Caco-2 (cell line): Measurements from ENCODE around the gene YIF1B. TPM values are rescaled to one million over a fixed set of nuclear protein-coding genes. Genes with fewer than 3 reads are reported as not detected.

ENCODE experiments used
- BruUV-seq: library from RNA; stranded (reverse); fragments of 400-500 nt; replicated peaks from 2 replicates; lab custom pipeline; 2021; lab: Mats Ljungman, UMichigan
- CTCF ChIA-PET: fragments of 300-600 bp; sonication (Branson Sonifier 250); formaldehyde crosslinking; loops from one replicate; lab custom pipeline; 2022; ENCODE audit warnings: antibody characterized with exemption; lab: Charles Lee
- POLR2A ChIA-PET: fragments of 300-600 bp; sonication (Branson Sonifier 250); formaldehyde crosslinking; loops from one replicate; lab custom pipeline; 2022; ENCODE audit warnings: antibody characterized with exemption; lab: Charles Lee
- DNase-seq, 2 experiments: peaks; one replicate each; pipeline versions ENCODE4 v3.0.0 to v3.0.0-alpha.2; 2020 to 2022
- H3K27me3 ChIP-seq: replicated peaks from 2 replicates; pipeline ENCODE4 v1.6.0; 2011; ENCODE audit warnings: low read length; ENCODE audit not compliant: control insufficient read depth, insufficient read depth
- H3K36me3 ChIP-seq: 2 replicates; pipeline ENCODE4 v1.5.1; 2011; ENCODE audit warnings: low read length; ENCODE audit not compliant: control insufficient read depth, insufficient read depth
- H3K4me1 ChIP-seq: fragments of 250-450 bp; sonication (Bioruptor Pico); 2 replicates; pipeline ENCODE4 v1.5.1; 2020; ENCODE audit warnings: mild to moderate bottlenecking
- H3K4me3 ChIP-seq: 2 replicates; pipeline ENCODE4 v1.5.1; 2011; ENCODE audit warnings: low read depth, mild to moderate bottlenecking, control low read depth, low read length
- H3K9me3 ChIP-seq: fragments of 250-450 bp; sonication (Bioruptor Pico); 2 replicates; pipeline ENCODE4 v1.5.1; 2020; ENCODE audit warnings: mild to moderate bottlenecking, moderate library complexity
- H3K27ac Mint-ChIP-seq: one replicate; pipeline ENCODE4 v1.8.0; 2022; ENCODE audit warnings: mixed read lengths; ENCODE audit not compliant: unreplicated experiment
- H3K27me3 Mint-ChIP-seq: one replicate; pipeline ENCODE4 v1.8.0; 2022; ENCODE audit warnings: mixed read lengths; ENCODE audit not compliant: insufficient read depth, unreplicated experiment
- H3K36me3 Mint-ChIP-seq: one replicate; pipeline ENCODE4 v1.8.0; 2022; ENCODE audit warnings: mild to moderate bottlenecking, mixed read lengths; ENCODE audit not compliant: insufficient read depth, unreplicated experiment
- H3K4me1 Mint-ChIP-seq: one replicate; pipeline ENCODE4 v1.8.0; 2022; ENCODE audit warnings: low read depth, mixed read lengths; ENCODE audit not compliant: unreplicated experiment
- H3K4me3 Mint-ChIP-seq: one replicate; pipeline ENCODE4 v1.8.0; 2022; ENCODE audit warnings: mild to moderate bottlenecking, moderate library complexity, mixed read lengths; ENCODE audit not compliant: unreplicated experiment
- H3K9me3 Mint-ChIP-seq: one replicate; pipeline ENCODE4 v1.8.0; 2022; ENCODE audit warnings: mixed read lengths; ENCODE audit not compliant: unreplicated experiment
- intact Hi-C: fragments of 100-400 bp; cut with micrococcal nuclease; formaldehyde crosslinking; loops from one replicate; pipeline ENCODE4 v1.10.0; 2022; ENCODE audit not compliant: unreplicated experiment
- total RNA-seq: library from RNA; stranded (reverse); gene quantifications from 2 replicates; pipeline ENCODE4 v1.2.3, GENCODE V29; 2022
- TF ChIP-seq, protein P1 (sequence below), 2 experiments: fragments of 200-600 bp in 1 of 2; IDR thresholded peaks; 1 replicate in 1 of 2; 2 replicates in 1 of 2; pipeline versions ENCODE4 v1.5.1 to v1.8.0; 2011 to 2022; ENCODE audit warnings: antibody characterized with exemption in 1 of 2, control low read depth in 1 of 2, inconsistent platforms in 1 of 2, low read depth in 1 of 2, low read length in 1 of 2, mild to moderate bottlenecking in 1 of 2, moderate library complexity in 1 of 2; ENCODE audit not compliant: insufficient read depth in 1 of 2, severe bottlenecking in 1 of 2, unreplicated experiment in 1 of 2

YIF1B gene
- total RNA-seq, 1 experiment from 2014 or later: 66.7 TPM

DNA sequence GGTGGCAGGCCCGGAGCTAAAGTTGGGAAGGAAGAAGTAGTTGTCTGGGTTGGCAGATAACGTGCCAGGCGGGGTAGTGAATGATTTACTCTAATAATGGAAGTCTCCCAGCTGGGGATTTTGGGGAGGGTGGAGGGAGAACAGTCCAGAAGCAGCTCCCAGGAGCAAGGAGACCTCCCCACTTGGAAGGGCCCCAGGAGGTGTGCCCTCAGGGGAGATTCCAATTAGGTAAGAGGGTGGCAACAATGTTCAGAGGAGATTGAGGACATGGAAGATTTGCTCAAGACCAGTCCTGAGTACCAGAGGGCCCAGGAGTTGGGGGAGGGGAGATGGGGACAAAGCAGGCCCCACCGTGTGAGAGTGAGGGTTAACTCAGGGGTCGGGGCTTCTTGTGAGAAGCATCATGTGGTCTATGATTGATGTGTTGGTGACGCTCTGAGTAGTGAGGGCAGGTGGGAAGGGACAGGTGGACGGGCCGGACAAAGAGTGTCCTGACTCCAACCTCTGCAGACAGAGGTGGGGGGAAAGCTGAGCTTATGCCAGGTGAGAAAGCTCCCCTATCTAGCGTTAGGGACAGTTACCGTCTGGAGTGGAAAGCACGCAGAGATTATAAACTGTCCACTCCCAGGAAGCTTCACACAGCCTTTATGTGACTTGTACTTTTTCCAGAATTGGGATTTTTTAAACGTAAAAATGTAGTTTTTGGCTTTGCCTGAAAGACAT lies 47.8 kb downstream of the YIF1B start:
- peaks cover 69% of the 10 kb centered on the region for H3K4me1 ChIP-seq
- Mint-ChIP-seq H3K4me3 (peak overlapping the region; percentile 99), H3K4me1 (peaks cover 72% of the 10 kb centered on the region), H3K27me3 (no peaks in the 10 kb centered on the region), H3K9me3 (no peaks in the 10 kb centered on the region), H3K36me3 (peaks cover 90% of the 10 kb centered on the region), H3K27ac (peak overlapping the region; percentile 98)
- no peaks in the 10 kb centered on the region for H3K36me3 ChIP-seq
- no peaks in the 10 kb centered on the region for H3K27me3 ChIP-seq
- intact Hi-C loops: no loop called here
- TF ChIP-seq, protein P1, sequence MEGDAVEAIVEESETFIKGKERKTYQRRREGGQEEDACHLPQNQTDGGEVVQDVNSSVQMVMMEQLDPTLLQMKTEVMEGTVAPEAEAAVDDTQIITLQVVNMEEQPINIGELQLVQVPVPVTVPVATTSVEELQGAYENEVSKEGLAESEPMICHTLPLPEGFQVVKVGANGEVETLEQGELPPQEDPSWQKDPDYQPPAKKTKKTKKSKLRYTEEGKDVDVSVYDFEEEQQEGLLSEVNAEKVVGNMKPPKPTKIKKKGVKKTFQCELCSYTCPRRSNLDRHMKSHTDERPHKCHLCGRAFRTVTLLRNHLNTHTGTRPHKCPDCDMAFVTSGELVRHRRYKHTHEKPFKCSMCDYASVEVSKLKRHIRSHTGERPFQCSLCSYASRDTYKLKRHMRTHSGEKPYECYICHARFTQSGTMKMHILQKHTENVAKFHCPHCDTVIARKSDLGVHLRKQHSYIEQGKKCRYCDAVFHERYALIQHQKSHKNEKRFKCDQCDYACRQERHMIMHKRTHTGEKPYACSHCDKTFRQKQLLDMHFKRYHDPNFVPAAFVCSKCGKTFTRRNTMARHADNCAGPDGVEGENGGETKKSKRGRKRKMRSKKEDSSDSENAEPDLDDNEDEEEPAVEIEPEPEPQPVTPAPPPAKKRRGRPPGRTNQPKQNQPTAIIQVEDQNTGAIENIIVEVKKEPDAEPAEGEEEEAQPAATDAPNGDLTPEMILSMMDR (IDR thresholded peaks at IDR 0.05; ENCODE audit: insufficient read depth in 1 of 2, low read depth in 1 of 2, low read length in 1 of 2, severe bottlenecking in 1 of 2, unreplicated experiment in 1 of 2): no peak
- CTCF ChIA-PET: interaction anchor here (0.6 to 1.3 kb wide), 2 partner anchors 36 to 135 kb away, joined by 3 to 4 read pairs; partner anchors contain the start of genes C19orf33 and FAM98C
- no peaks in the 10 kb centered on the region for H3K9me3 ChIP-seq
- H3K4me3 ChIP-seq: no peak overlapping the region
- DNase-seq: peak; percentile 60 to 63
- POLR2A ChIA-PET: interaction anchor here (0.6 to 1.0 kb wide), 3 partner anchors 10 to 43 kb away, joined by 3 to 6 read pairs (median 3); no protein-coding TSS in a partner anchor
- no TSS peak for BruUV-seq

DNA sequence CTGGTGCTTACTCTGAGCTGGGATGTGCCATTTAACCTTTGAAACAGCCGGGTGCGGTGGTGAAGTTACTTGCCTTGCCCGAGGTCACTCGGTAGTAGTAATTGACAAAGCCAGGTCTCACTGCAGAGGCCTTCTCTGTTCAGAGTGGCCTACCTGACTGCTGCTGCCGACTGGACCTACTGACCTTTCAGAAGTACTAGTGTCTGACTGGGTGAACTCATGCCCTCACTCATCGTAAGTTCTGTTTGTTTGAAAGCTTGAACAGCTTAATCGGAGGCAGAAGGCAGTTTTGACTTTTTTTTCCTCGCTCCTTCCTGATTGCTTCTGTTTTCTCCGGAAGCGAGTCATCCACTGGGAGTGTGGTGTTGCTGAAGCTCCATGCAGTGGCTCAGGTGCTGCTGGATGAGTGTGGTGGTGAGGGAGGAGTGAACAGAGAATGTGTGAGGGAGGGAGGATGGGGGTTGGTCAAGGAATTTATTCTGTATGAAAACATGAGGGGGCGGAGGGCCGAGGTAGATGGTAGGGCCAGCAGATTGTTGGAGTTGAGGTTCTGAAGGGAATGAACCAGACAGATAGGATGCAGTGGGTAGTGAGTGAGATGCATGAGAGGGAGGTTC lies 48.7 kb downstream of the YIF1B start:
- Mint-ChIP-seq H3K36me3 (peaks cover 88% of the 10 kb centered on the region), H3K27me3 (no peaks in the 10 kb centered on the region), H3K4me1 (peaks cover 70% of the 10 kb centered on the region), H3K9me3 (no peaks in the 10 kb centered on the region), H3K4me3 (peak overlapping the region; percentile 99), H3K27ac (peak overlapping the region; percentile 98)
- no TSS peak for BruUV-seq
- Histone ChIP-seq H3K4me3 (peak overlapping the region; percentile 93), H3K36me3 (no peaks in the 10 kb centered on the region), H3K27me3 (no peaks in the 10 kb centered on the region), H3K9me3 (no peaks in the 10 kb centered on the region), H3K4me1 (peaks cover 68% of the 10 kb centered on the region)
- peak; percentile 42 to 62 for DNase-seq
- ChIA-PET POLR2A (interaction anchor here (0.6 to 2.3 kb wide), 4 partner anchors 7 to 121 kb away, joined by 3 to 23 read pairs (median 9); no protein-coding TSS in a partner anchor), CTCF (interaction anchor here (0.6 to 1.3 kb wide), 3 partner anchors 37 to 136 kb away, joined by 3 to 4 read pairs (median 3); partner anchors contain the start of genes C19orf33 and FAM98C)
- intact Hi-C loops: no loop called here
- TF ChIP-seq, protein P1 (IDR thresholded peaks at IDR 0.05; ENCODE audit: insufficient read depth in 1 of 2, low read depth in 1 of 2, low read length in 1 of 2, severe bottlenecking in 1 of 2, unreplicated experiment in 1 of 2): no peak

DNA sequence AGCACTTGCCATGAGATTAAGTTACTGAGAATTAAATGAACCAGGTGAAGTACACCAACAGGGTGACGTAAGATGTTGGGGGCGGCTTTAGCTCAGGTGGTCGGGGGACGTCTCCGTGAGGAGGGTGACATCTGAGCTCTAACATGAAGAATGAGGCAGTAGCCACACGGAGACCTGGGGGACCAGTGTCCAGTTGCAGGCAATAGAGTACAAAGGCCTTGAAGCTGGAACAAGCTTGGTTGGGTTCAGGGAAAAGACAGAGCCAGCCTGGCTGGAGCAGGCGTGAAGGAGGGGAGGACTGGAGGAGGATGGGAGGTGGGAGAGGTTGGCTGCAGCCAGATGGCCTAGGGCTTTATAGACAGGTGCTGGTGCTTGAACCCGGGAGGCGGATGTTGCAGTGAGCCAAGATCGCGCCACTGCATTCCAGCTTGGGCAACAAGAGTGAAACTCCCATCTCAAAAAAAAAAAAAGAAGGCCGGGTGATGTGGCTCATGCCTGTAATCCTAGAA lies 49.8 kb downstream of the YIF1B start:
- peak overlapping the region; percentile 98 for H3K27ac Mint-ChIP-seq
- DNase-seq: no peak
- intact Hi-C loops: no loop called here

More for the DNA sequence above, 49.8 kb downstream of the YIF1B start:
- Mint-ChIP-seq H3K27me3 (no peaks in the 10 kb centered on the region), H3K4me1 (peaks cover 66% of the 10 kb centered on the region), H3K4me3 (peak overlapping the region; percentile 99), H3K9me3 (no peaks in the 10 kb centered on the region), H3K36me3 (peaks cover 77% of the 10 kb centered on the region)
- TF ChIP-seq, protein P1 (IDR thresholded peaks at IDR 0.05; ENCODE audit: insufficient read depth in 1 of 2, low read depth in 1 of 2, low read length in 1 of 2, severe bottlenecking in 1 of 2, unreplicated experiment in 1 of 2): no peak
- ChIA-PET POLR2A (interaction anchor here (0.8 to 2.5 kb wide), 4 partner anchors 8 to 95 kb away, joined by 3 to 9 read pairs (median 9); partner anchors contain the start of gene C19orf33), CTCF (interaction anchor here (0.6 to 2.0 kb wide), 3 partner anchors 21 to 112 kb away, joined by 3 to 16 read pairs (median 3); no protein-coding TSS in a partner anchor)
- Histone ChIP-seq H3K4me3 (peak overlapping the region; percentile 93), H3K4me1 (peaks cover 63% of the 10 kb centered on the region), H3K36me3 (no peaks in the 10 kb centered on the region), H3K27me3 (no peaks in the 10 kb centered on the region), H3K9me3 (no peaks in the 10 kb centered on the region)
- BruUV-seq: no TSS peak
